ENCODE data around the gene TTC14. TPM values are rescaled to one million over a fixed set of nuclear protein-coding genes. Genes with fewer than 3 reads are reported as not detected.

TTC14 gene
- total RNA-seq, 4 donors from 2014 or later: 37.3 to 57.3 (median 43.8) TPM

- no peak for TF ChIP-seq CTCF (IDR thresholded peaks at IDR 0.05; ENCODE audit: low read depth)
Measured at GRCh38 chr3:180640987-180641386, 39.0 kb downstream of the TTC14 start.

- no peak for TF ChIP-seq CTCF (IDR thresholded peaks at IDR 0.05; ENCODE audit: low read depth)
Measured at GRCh38 chr3:180646187-180646790, 44.3 kb downstream of the TTC14 start.

- TF ChIP-seq CTCF (IDR thresholded peaks at IDR 0.05; ENCODE audit: low read depth): no peak
Measured at GRCh38 chr3:180656406-180656805, 54.4 kb downstream of the TTC14 start.

GRCh38 chr3:180657094-180657493, 55.1 kb downstream of the TTC14 start:
- TF ChIP-seq CTCF (IDR thresholded peaks at IDR 0.05; ENCODE audit: low read depth): no peak

Small RNA genes lying within 50 kb of the gene (small RNA-seq; reads per million reads assigned to genes)
- gene AC068298.1 (not detected), gene RNU6-486P (not detected)

Other genes with a start within 250 kb of the TTC14 start
- gene CCDC39, start 77.3 kb downstream of the TTC14 start, total RNA-seq: 1 to 10 TPM in 2 of 4 donors, under 1 TPM in 2; 0.22 to 1.5 (median 0.67) TPM

Measured in subcutaneous adipose tissue (tissue), 4 donors.